IMR-90 (cell line): ENCODE data around the gene WDR62. TPM values are rescaled to one million over a fixed set of nuclear protein-coding genes. Genes with fewer than 3 reads are reported as not detected.

Source experiments
- polyA plus RNA-seq, 3 experiments: library from polyadenylated mRNA; depleted of rRNA; stranded (reverse); fragments of >200 nt; gene quantifications; 2 replicates each; pipeline ENCODE4 v1.2.3, GENCODE V29; 2012; ENCODE audit warnings: low replicate concordance in 1 of 3
- total RNA-seq: library from RNA; depleted of rRNA; stranded (reverse); fragments of >200 nt; gene quantifications from 2 replicates; pipeline ENCODE4 v1.2.3, GENCODE V29; 2012; rRNA removed

Gene WDR62
- total and polyA plus RNA-seq, 2 of the 4 experiments (the other 2 are of a cell fraction), result 4.5 to 7.0 TPM

Other genes with a start within 250 kb of the WDR62 start
- not detected in 2 replicates for gene PRODH2, start 242.1 kb upstream of the WDR62 start, total RNA-seq
- not detected in 2 replicates for gene PRODH2, start 242.1 kb upstream of the WDR62 start, polyA plus RNA-seq (2012; rRNA removed)
- gene NPHS1, start 202.4 kb upstream of the WDR62 start, total RNA-seq, result not detected in 2 replicates
- not detected in 2 replicates for gene NPHS1, start 202.4 kb upstream of the WDR62 start, polyA plus RNA-seq (2012; rRNA removed)
- gene KIRREL2, start 198.0 kb upstream of the WDR62 start, total RNA-seq, result not detected in 2 replicates
- 0.04 TPM in 1 of 2 replicates, not detected in the other for gene KIRREL2, start 198.0 kb upstream of the WDR62 start, polyA plus RNA-seq (2012; rRNA removed)
- gene APLP1, start 186.3 kb upstream of the WDR62 start, total RNA-seq, result 4.7 and 6.7 TPM in 2 replicates
- gene APLP1, start 186.3 kb upstream of the WDR62 start, polyA plus RNA-seq (2012; rRNA removed), result 41.0 and 44.3 TPM in 2 replicates
- 1.1 and 1.4 TPM in 2 replicates for gene NFKBID, start 154.4 kb upstream of the WDR62 start, total RNA-seq
- gene NFKBID, start 154.4 kb upstream of the WDR62 start, polyA plus RNA-seq (2012; rRNA removed), result 12.3 and 13.3 TPM in 2 replicates
- gene HCST, start 152.4 kb upstream of the WDR62 start, total RNA-seq, result not detected in 2 replicates
- 0.93 and 1.5 TPM in 2 replicates for gene HCST, start 152.4 kb upstream of the WDR62 start, polyA plus RNA-seq (2012; rRNA removed)
- not detected in 2 replicates for gene TYROBP, start 146.6 kb upstream of the WDR62 start, total RNA-seq
- gene TYROBP, start 146.6 kb upstream of the WDR62 start, polyA plus RNA-seq (2012; rRNA removed), result not detected in 2 replicates
- gene LRFN3, start 118.5 kb upstream of the WDR62 start, total RNA-seq, result 0.36 and 0.56 TPM in 2 replicates
- 4.8 TPM in 2 replicates for gene LRFN3, start 118.5 kb upstream of the WDR62 start, polyA plus RNA-seq (2012; rRNA removed)
- 4.8 and 5.0 TPM in 2 replicates for gene SDHAF1, start 59.7 kb upstream of the WDR62 start, total RNA-seq
- gene SDHAF1, start 59.7 kb upstream of the WDR62 start, polyA plus RNA-seq (2012; rRNA removed), result 9.9 and 13.2 TPM in 2 replicates
- gene SYNE4, start 46.1 kb upstream of the WDR62 start, total RNA-seq, result not detected in 2 replicates
- gene SYNE4, start 46.1 kb upstream of the WDR62 start, polyA plus RNA-seq (2012; rRNA removed), result 0.27 and 0.34 TPM in 2 replicates
- gene ALKBH6, start 40.7 kb upstream of the WDR62 start, total RNA-seq, result 10.3 and 12.9 TPM in 2 replicates
- gene ALKBH6, start 40.7 kb upstream of the WDR62 start, polyA plus RNA-seq (2012; rRNA removed), result 38.7 and 42.7 TPM in 2 replicates
- gene CLIP3, start 22.0 kb upstream of the WDR62 start, total RNA-seq, result 5.0 and 5.4 TPM in 2 replicates
- 24.4 and 28.7 TPM in 2 replicates for gene CLIP3, start 22.0 kb upstream of the WDR62 start, polyA plus RNA-seq (2012; rRNA removed)
- 1.8 and 2.2 TPM in 2 replicates for gene THAP8, start 612 bp upstream of the WDR62 start, total RNA-seq
- gene THAP8, start 612 bp upstream of the WDR62 start, polyA plus RNA-seq (2012; rRNA removed), result 5.9 and 7.2 TPM in 2 replicates
- not detected in 2 replicates for gene OVOL3, start 56.2 kb downstream of the WDR62 start, total RNA-seq
- gene OVOL3, start 56.2 kb downstream of the WDR62 start, polyA plus RNA-seq (2012; rRNA removed), result not detected in 2 replicates
- 35.8 and 48.3 TPM in 2 replicates for gene POLR2I, start 60.0 kb downstream of the WDR62 start, total RNA-seq
- gene POLR2I, start 60.0 kb downstream of the WDR62 start, polyA plus RNA-seq (2012; rRNA removed), result 59.7 and 105 TPM in 2 replicates
- gene TBCB, start 60.6 kb downstream of the WDR62 start, total RNA-seq, result 182 and 185 TPM in 2 replicates
- gene TBCB, start 60.6 kb downstream of the WDR62 start, polyA plus RNA-seq (2012; rRNA removed), result 269 and 315 TPM in 2 replicates
- gene CAPNS1, start 85.2 kb downstream of the WDR62 start, total RNA-seq, result 436 and 504 TPM in 2 replicates
- 988 and 1,060 TPM in 2 replicates for gene CAPNS1, start 85.2 kb downstream of the WDR62 start, polyA plus RNA-seq (2012; rRNA removed)
- gene COX7A1, start 97.5 kb downstream of the WDR62 start, total RNA-seq, result 0.54 and 1.1 TPM in 2 replicates
- gene COX7A1, start 97.5 kb downstream of the WDR62 start, polyA plus RNA-seq (2012; rRNA removed), result 6.9 and 8.4 TPM in 2 replicates
- 6.4 and 7.5 TPM in 2 replicates for gene ZNF565, start 159.8 kb downstream of the WDR62 start, total RNA-seq
- 2.1 and 2.3 TPM in 2 replicates for gene ZNF565, start 159.8 kb downstream of the WDR62 start, polyA plus RNA-seq (2012; rRNA removed)
- 106 and 129 TPM in 2 replicates for gene ZNF146, start 160.2 kb downstream of the WDR62 start, total RNA-seq
- gene ZNF146, start 160.2 kb downstream of the WDR62 start, polyA plus RNA-seq (2012; rRNA removed), result 42.6 and 61.6 TPM in 2 replicates